Left lung (tissue), 10 donors: Measurements from ENCODE around the gene ZNF629. TPM values are rescaled to one million over a fixed set of nuclear protein-coding genes. Genes with fewer than 3 reads are reported as not detected.

ENCODE experiments used
- ATAC-seq: fragments of 200-7000 bp; cut with Tn5 transposase; one replicate; pipeline ENCODE4 v1.9.1; 2020; ENCODE audit warnings: moderate library complexity
- DNase-seq, 4 donors: peaks; one replicate each; pipeline ENCODE4 v3.0.0-alpha.2; 2013 to 2020
- H3K27ac ChIP-seq, 2 donors: fragments of 200-600 bp; sonication (generic) in 1 of 2; one replicate each; pipeline versions ENCODE4 v1.5.0 to v1.8.0; 2020 to 2021
- H3K27me3 ChIP-seq, 2 donors: fragments of 200-600 bp; sonication (generic) in 1 of 2; one replicate each; pipeline versions ENCODE4 v1.5.0 to v1.8.0; 2020 to 2021
- H3K36me3 ChIP-seq, 2 donors: fragments of 200-600 bp; sonication (generic) in 1 of 2; one replicate each; pipeline versions ENCODE4 v1.5.0 to v1.8.0; 2020 to 2021
- H3K4me1 ChIP-seq, 2 donors: fragments of 200-600 bp; one replicate each; pipeline ENCODE4 v1.8.0; 2021
- H3K4me3 ChIP-seq, 2 donors: fragments of 200-600 bp; sonication (generic) in 1 of 2; one replicate each; pipeline versions ENCODE4 v1.5.0 to v1.8.0; 2020 to 2021; ENCODE audit warnings: mild to moderate bottlenecking in 1 of 2
- H3K9me3 ChIP-seq, 2 donors: fragments of 200-600 bp; sonication (generic) in 1 of 2; one replicate each; pipeline versions ENCODE4 v1.5.0 to v1.8.0; 2020 to 2021
- intact Hi-C, 2 donors: fragments of 100-400 bp; cut with DNase I; formaldehyde crosslinking; loops; one replicate each; pipeline versions ENCODE4 v1.11.2 to v1.14.2; 2022
- polyA plus RNA-seq, 6 donors: library from polyadenylated mRNA; unstranded; fragments of 120-200 nt; gene quantifications; one replicate each; pipeline ENCODE4 v1.2.1, GENCODE V29; 2013; ENCODE audit not compliant: insufficient read length in 6 of 6
- total RNA-seq, 2 donors: library from RNA; stranded (reverse); fragmentation: NEBNext Ultra II Directional; extraction: Animal tissue kit (Norgen Biotek cat#: 25700); gene quantifications; one replicate each; pipeline ENCODE4 v1.2.1, GENCODE V29; 2021
- TF ChIP-seq, protein P1 (sequence below), 2 donors: fragments of 200-600 bp; sonication (generic) in 1 of 2; IDR thresholded peaks; one replicate each; pipeline versions ENCODE4 v1.5.0 to v1.8.0; 2021; ENCODE audit warnings: antibody characterized with exemption in 2 of 2
- donor health status: DM: no; HTN: yes; CAD: no.
- donor health status: DM: no; HTN: no; CAD: no.

The ZNF629 gene
- total and polyA plus RNA-seq, 8 donors, result 12.3 to 22.8 (median 19.0) TPM

GRCh38 chr16:30736995-30737793 lies 49.8 kb downstream of the ZNF629 start:
- TF ChIP-seq, protein P1, sequence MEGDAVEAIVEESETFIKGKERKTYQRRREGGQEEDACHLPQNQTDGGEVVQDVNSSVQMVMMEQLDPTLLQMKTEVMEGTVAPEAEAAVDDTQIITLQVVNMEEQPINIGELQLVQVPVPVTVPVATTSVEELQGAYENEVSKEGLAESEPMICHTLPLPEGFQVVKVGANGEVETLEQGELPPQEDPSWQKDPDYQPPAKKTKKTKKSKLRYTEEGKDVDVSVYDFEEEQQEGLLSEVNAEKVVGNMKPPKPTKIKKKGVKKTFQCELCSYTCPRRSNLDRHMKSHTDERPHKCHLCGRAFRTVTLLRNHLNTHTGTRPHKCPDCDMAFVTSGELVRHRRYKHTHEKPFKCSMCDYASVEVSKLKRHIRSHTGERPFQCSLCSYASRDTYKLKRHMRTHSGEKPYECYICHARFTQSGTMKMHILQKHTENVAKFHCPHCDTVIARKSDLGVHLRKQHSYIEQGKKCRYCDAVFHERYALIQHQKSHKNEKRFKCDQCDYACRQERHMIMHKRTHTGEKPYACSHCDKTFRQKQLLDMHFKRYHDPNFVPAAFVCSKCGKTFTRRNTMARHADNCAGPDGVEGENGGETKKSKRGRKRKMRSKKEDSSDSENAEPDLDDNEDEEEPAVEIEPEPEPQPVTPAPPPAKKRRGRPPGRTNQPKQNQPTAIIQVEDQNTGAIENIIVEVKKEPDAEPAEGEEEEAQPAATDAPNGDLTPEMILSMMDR (IDR thresholded peaks at IDR 0.05), result no peak
- H3K27ac ChIP-seq, result no peak overlapping the region
- H3K36me3 ChIP-seq, result peaks cover 12 to 90% of the 10 kb centered on the region in 2 donors
- no peak for DNase-seq
- intact Hi-C loops, result no loop called here
- H3K27me3 ChIP-seq, result no peaks in the 10 kb centered on the region
- H3K9me3 ChIP-seq, result no peaks in the 10 kb centered on the region
- peaks cover 7 to 23% of the 10 kb centered on the region in 2 donors for H3K4me1 ChIP-seq
- no peak for ATAC-seq
- H3K4me3 ChIP-seq, result no peak overlapping the region

DNA sequence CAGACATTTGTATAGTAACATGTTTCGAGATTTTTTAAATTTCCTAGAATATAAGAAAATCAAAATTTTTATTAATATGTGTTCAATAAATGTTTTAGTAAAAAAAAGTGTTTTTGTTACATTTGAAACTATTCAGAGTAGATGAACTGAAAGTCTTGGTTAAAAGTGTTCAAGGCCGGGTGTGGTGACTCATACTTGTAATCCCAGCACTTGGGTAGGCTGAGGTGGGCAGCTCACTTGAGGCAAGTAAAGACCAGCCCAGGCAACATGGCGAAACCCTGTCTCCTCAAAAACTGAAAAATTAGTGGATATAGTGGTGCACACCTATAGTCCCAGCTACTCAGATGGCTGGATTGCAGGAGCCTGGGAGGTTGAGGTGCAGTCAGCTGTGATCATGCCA lies 55.6 kb downstream of the ZNF629 start:
- H3K4me3 ChIP-seq, result no peak overlapping the region
- ATAC-seq (no peak), DNase-seq (no peak)
- TF ChIP-seq, protein P1 (IDR thresholded peaks at IDR 0.05), result no peak
- peaks cover 4 to 100% of the 10 kb centered on the region in 2 donors for H3K36me3 ChIP-seq
- no peaks in the 10 kb centered on the region for H3K9me3 ChIP-seq
- intact Hi-C loops, result no loop called here
- peaks cover 0 to 14% of the 10 kb centered on the region in 2 donors for H3K4me1 ChIP-seq
- no peaks in the 10 kb centered on the region for H3K27me3 ChIP-seq
- no peak overlapping the region for H3K27ac ChIP-seq

GRCh38 chr16:30728899-30729672 lies 57.9 kb downstream of the ZNF629 start:
- no peak for ATAC-seq
- peak in 1 of 4 donors; percentile 64 for DNase-seq
- intact Hi-C loops, result no loop called here
- TF ChIP-seq, protein P1 (IDR thresholded peaks at IDR 0.05), result no peak
- H3K9me3 ChIP-seq, result no peaks in the 10 kb centered on the region
- H3K27ac ChIP-seq, result peak overlapping the region in 1 of 2 donors; percentile 35
- H3K36me3 ChIP-seq, result peaks cover 0 to 99% of the 10 kb centered on the region in 2 donors
- no peak overlapping the region for H3K4me3 ChIP-seq
- no peaks in the 10 kb centered on the region for H3K27me3 ChIP-seq
- H3K4me1 ChIP-seq, result peaks cover 0 to 31% of the 10 kb centered on the region in 2 donors

Other genes with a start within 250 kb of the ZNF629 start
- gene ZNF764, start 228.8 kb downstream of the ZNF629 start, total RNA-seq, result 1 to 10 TPM; 7.4 to 9.0 TPM
- gene ZNF764, start 228.8 kb downstream of the ZNF629 start, polyA plus RNA-seq, result 10 to 100 TPM; 11.2 to 15.8 (median 12.4) TPM
- gene ZNF688, start 215.5 kb downstream of the ZNF629 start, total RNA-seq, result 10 to 100 TPM; 11.8 to 12.3 TPM
- gene ZNF688, start 215.5 kb downstream of the ZNF629 start, polyA plus RNA-seq, result 10 to 100 TPM in 4 of 6 donors, 1 to 10 TPM in 2; 8.9 to 16.4 (median 13.0) TPM
- gene ZNF785, start 201.5 kb downstream of the ZNF629 start, total RNA-seq, result 10 to 100 TPM; 12.9 to 15.6 TPM
- 10 to 100 TPM; 25.0 to 33.0 (median 30.4) TPM for gene ZNF785, start 201.5 kb downstream of the ZNF629 start, polyA plus RNA-seq
- gene ZNF689, start 176.8 kb downstream of the ZNF629 start, total RNA-seq, result 1 to 10 TPM; 5.4 to 7.1 TPM
- gene ZNF689, start 176.8 kb downstream of the ZNF629 start, polyA plus RNA-seq, result 1 to 10 TPM; 7.3 to 9.9 (median 8.6) TPM
- gene PRR14, start 136.2 kb downstream of the ZNF629 start, total RNA-seq, result 10 to 100 TPM; 46.1 to 58.8 TPM
- gene PRR14, start 136.2 kb downstream of the ZNF629 start, polyA plus RNA-seq, result 10 to 100 TPM; 39.2 to 50.3 (median 44.1) TPM
- 10 to 100 TPM; 52.1 to 62.3 TPM for gene FBRS, start 128.8 kb downstream of the ZNF629 start, total RNA-seq
- 10 to 100 TPM; 54.1 to 80.8 (median 64.0) TPM for gene FBRS, start 128.8 kb downstream of the ZNF629 start, polyA plus RNA-seq
- 10 to 100 TPM; 57.1 to 67.4 TPM for gene SRCAP, start 88.0 kb downstream of the ZNF629 start, total RNA-seq
- 10 to 100 TPM; 30.7 to 48.5 (median 39.0) TPM for gene SRCAP, start 88.0 kb downstream of the ZNF629 start, polyA plus RNA-seq
- gene PHKG2, start 38.8 kb downstream of the ZNF629 start, total RNA-seq, result 10 to 100 TPM; 28.8 to 31.2 TPM
- gene PHKG2, start 38.8 kb downstream of the ZNF629 start, polyA plus RNA-seq, result 10 to 100 TPM; 24.5 to 35.8 (median 29.3) TPM
- 10 to 100 TPM in 1 of 2 donors, 1 to 10 TPM in 1; 6.6 to 10.9 TPM for gene CFAP119, start 25.1 kb downstream of the ZNF629 start, total RNA-seq
- gene CFAP119, start 25.1 kb downstream of the ZNF629 start, polyA plus RNA-seq, result 1 to 10 TPM; 5.1 to 7.6 (median 6.8) TPM
- gene RNF40, start 24.9 kb downstream of the ZNF629 start, total RNA-seq, result 10 to 100 TPM; 93.4 to 98.7 TPM
- 100 to 1,000 TPM in 3 of 6 donors, 10 to 100 TPM in 3; 87.8 to 116 (median 100) TPM for gene RNF40, start 24.9 kb downstream of the ZNF629 start, polyA plus RNA-seq
- gene BCL7C, start 106.9 kb upstream of the ZNF629 start, total RNA-seq, result 10 to 100 TPM; 25.8 to 29.3 TPM
- 10 to 100 TPM; 36.0 to 50.5 (median 46.5) TPM for gene BCL7C, start 106.9 kb upstream of the ZNF629 start, polyA plus RNA-seq
- 1 to 10 TPM; 4.5 to 7.9 TPM for gene CTF1, start 109.4 kb upstream of the ZNF629 start, total RNA-seq
- gene CTF1, start 109.4 kb upstream of the ZNF629 start, polyA plus RNA-seq, result 10 to 100 TPM in 2 of 6 donors, 1 to 10 TPM in 4; 8.8 to 10.5 (median 9.3) TPM
- gene FBXL19, start 136.4 kb upstream of the ZNF629 start, total RNA-seq, result 10 to 100 TPM; 11.2 to 18.7 TPM
- gene FBXL19, start 136.4 kb upstream of the ZNF629 start, polyA plus RNA-seq, result 10 to 100 TPM; 13.8 to 26.8 (median 20.9) TPM
- 10 to 100 TPM; 20.7 to 23.2 TPM for gene ORAI3, start 161.9 kb upstream of the ZNF629 start, total RNA-seq
- gene ORAI3, start 161.9 kb upstream of the ZNF629 start, polyA plus RNA-seq, result 10 to 100 TPM; 16.9 to 20.7 (median 18.6) TPM
- gene SETD1A, start 170.5 kb upstream of the ZNF629 start, total RNA-seq, result 10 to 100 TPM; 12.1 to 16.4 TPM
- 10 to 100 TPM; 14.7 to 21.5 (median 15.3) TPM for gene SETD1A, start 170.5 kb upstream of the ZNF629 start, polyA plus RNA-seq
- gene HSD3B7, start 198.0 kb upstream of the ZNF629 start, total RNA-seq, result 10 to 100 TPM; 25.9 to 28.4 TPM
- 1 to 10 TPM; 3.9 to 5.1 (median 4.5) TPM for gene HSD3B7, start 198.0 kb upstream of the ZNF629 start, polyA plus RNA-seq
- gene STX1B, start 223.4 kb upstream of the ZNF629 start, total RNA-seq, result under 1 TPM; 0.47 to 0.50 TPM
- under 1 TPM; 0.24 to 0.85 (median 0.60) TPM for gene STX1B, start 223.4 kb upstream of the ZNF629 start, polyA plus RNA-seq
- gene STX4, start 246.4 kb upstream of the ZNF629 start, total RNA-seq, result 10 to 100 TPM; 65.4 to 84.8 TPM
- gene STX4, start 246.4 kb upstream of the ZNF629 start, polyA plus RNA-seq, result 10 to 100 TPM; 37.7 to 47.6 (median 42.0) TPM